Embryonic facial prominence (tissue), 1 donor: Measurements from ENCODE around the gene EOLA2.
A peak's percentile ranks its signal among the peaks of the same experiment; 100 is the strongest.
"Not testable (repeated sequence)": the region's sequence is repeated elsewhere in the genome, so short reads cannot be mapped to it uniquely, and the experiment has no call there.

Source experiments
- DNase-seq: peaks from one replicate; pipeline ENCODE4 v3.0.0-alpha.2; 2016; ENCODE audit errors: extremely low spot score

Gene EOLA2

DNA sequence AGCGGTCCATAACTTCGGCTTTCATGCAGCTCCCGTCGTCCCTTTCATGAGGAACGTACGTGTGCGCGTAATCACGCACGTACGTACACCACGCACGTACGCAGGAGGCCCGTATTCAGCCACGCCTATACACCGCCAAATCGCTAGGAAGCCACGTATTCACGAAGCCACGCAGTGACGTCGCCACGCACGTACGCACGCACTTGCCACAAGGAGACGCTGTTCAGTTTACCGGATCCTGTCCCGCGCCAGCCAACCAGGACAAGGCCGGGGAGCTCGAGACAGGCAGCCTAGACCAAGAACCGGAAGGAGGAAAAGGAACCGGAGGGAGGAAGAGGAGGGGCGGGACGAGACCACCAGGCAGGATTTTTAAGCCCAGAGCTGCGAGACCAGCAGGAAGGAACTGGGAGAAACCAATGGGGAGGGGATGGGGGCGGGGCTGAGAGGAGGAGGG lies at the start of gene EOLA2:
Gene EOLA2, minus strand, starts transcription at position 65 of the 454 bp plus-strand sequence. CDS start 4,617 bp downstream, outside the sequence.
- peak; percentile 90 for DNase-seq

DNA sequence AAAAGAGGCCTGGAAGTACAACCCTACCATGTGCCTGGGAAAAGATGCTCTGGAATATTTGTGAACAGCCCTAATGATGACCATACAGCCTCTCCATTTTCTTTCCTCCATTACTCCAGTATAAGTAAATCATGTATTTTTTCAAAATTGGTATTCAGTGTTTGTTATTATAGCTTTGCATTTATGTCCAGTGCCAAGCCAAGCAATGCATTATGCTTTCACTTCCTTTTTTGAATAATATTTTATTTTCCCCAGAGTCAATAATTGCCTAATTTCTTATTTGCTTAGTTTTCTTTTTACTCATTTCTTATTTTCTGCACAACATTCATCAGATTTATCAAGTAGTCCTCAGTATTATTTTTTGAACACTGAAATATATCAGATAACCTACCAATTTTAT lies 49.3 kb upstream of the EOLA2 start:
- no peak for DNase-seq

DNA sequence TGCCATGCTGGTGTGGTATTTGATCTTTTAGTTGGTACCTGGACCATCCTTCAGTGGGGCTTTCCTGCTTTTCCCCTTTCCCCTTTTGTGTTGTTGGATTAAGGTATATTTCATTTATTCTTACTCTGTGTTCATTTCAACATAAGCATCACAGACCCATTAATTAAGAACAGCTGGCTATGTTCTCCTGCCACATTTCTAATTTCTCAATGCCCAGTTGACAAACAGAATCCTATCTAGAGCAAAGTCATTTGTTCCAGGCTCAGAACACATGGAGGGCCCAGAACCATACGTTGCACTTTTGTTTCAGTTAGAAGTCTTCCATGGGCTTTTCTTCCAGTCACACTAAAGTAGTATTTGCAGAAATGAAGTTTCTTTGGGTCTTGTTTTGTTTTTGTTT lies 46.1 kb upstream of the EOLA2 start:
- no peak for DNase-seq

DNA sequence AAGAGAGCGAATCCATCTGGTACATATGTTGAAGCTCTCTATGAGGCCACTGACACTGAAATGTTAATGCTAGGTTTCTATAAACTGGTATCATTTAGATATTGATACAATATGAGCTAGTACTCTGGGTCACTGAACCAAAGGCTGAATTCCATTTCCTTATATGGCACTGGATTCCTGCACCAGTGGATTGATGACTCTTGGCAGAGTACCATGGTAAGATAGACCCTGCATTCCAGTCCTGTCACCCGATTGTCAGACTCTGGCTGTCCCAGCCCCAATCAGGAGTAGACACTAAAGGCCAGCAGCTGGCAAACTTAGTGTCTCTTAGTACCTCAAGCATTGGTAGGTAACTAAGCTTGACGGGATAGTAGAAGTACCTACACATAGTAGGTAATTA lies 44.0 kb upstream of the EOLA2 start:
- no peak for DNase-seq

DNA sequence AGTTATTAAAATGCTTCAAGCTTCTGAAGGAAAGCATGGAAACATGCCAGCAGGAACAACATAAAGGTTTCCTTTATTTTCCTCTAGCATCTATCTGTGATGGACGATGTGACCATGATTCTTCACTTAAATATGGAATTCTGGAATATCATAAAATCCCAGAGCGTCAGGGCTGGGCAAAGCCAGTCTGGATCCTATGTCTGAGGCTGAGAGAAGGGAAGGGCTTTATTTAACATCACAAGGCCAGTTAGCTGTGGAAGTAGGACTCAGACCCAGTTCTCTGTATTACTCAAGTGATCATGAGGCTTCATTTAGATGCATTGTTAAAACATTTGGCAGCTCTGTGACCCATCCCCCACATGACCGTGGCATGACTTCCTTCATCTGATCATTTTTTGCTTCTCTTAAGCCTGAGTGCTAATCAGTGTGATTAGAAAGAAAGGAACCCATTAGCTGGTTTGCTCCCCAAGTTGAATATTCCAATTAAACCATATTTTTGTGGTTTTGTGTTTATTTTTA lies 40.9 kb upstream of the EOLA2 start:
- DNase-seq, result no peak

DNA sequence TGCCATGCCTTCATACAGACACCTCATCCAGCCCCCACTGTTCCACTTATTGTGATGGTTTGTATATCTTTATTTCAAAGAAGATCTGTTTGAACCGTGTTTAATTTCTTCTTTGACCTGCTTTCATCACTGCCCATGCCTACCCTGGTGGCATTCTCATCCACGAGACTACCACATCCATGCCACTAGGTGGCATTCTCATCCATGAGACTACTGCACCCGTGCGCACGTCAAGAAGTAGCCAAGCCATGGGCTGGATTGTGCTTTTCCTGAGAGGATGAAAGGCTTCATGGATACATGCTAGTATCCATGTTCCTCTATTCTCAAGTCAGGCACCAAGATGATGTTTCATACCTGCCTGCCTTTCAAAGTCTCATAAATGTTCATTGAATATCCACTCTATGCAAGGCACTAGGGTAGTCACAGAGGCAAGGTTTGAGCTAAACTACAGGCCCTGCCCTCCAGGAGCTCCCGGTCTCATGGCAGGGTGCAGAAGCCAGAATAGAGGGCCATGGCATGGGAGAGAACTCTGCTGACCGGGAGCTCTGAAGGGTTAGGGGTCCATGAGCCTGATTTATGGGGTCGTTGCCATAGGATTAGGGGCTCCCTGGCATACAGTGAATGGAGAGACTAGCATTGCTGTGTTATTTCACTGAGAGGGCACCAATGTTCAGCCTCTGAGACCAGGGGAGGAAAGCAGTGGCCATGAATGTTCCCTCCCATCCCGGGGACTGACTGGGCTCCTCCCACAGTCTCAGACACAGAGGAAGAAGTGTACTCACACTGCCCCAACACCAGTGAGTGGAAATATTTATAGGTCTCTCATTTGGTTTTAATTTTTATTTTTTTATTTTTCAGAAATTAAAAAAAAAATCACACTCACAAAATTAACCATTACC lies 24.8 kb upstream of the EOLA2 start:
- DNase-seq, result no peak

DNA sequence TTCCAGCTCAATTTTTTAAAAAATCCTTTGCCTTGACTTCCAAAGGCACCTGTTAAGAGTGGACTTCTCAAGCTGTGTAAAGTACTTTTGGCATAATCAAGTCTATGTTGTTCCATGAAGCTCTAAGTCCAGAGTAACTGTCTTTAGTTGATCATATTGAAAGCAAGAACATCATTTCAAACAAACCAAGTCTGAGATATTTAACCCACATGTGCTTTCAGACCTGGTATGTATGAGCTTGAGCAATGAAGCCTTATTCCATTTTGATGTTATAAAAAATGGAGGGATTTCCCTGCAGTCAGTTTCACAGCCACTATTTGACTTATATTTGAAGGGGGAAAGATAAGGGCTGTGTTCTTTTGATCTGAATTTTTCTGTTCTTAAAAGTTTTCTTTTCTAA lies 23.7 kb upstream of the EOLA2 start:
- DNase-seq, result no peak

DNA sequence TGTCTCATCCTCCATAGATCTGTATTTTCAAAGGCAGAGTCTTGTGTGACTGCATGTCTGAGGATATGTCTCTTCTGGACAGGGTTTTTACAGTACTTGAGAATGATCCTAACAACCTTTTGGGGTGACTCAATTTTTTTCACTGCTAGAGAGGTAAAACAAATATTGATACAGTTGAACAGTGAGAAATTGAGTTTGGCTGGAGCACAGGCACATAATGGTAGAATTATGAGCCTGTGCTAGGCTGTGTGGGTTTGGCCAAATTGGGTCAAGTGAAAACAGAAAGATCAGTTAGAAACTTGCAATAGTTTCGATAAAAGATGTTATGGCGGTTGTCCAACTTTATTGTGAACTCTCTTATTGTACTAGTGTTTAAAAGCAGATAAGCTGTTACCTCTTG lies 23.3 kb upstream of the EOLA2 start:
- no peak for DNase-seq

DNA sequence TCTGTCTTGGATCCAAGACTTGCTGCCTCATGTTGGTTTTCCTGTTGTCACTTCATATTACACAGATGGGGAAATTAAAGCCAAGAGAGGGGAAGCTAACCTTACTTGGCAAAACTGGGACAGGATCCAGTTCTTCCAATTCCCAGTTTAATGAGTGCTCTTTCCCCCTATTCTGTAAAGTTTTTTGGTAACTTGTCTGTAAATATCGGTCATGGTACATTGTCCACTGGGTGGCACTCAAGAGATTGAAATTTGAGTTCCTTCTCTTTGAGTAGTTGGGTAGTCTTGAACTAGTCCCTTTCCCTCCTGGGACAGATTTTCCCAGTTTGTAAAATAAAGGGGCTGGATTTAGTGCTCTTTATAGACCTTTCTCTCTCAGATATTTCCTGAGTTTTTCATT lies 12.4 kb upstream of the EOLA2 start:
- DNase-seq, result no peak

DNA sequence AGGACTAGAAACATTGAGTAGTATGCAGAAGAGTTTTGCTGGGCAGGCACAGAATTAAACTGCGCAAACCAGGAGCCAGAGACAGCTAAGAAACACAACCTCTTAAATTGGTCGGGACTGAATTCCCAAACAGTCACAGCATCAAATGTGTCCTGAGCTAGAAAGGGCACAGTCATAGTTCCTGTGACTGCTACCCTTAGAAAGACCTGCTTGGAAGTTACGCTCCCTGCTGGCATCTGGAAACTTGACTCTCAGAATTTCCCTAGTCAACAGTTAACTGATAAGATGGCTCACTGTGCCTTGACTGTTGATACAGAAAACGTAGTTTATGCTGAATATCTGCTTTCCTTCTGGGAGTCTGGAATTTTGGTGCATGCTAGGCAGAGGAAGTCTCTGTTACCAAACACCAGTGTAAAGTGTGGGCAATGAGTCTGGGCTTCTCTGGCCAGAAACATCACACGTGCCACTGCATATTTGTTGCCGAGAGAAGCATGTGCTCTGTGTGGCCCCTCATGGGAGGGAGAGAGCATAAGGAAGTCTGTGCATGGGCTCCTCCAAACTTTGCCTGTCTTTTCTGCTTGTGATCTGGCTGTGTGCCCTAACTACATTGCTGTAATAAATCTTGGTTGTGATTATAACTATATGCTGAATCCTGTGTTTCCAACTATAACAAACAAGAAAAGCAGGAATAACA lies 11.6 kb upstream of the EOLA2 start:
- no peak for DNase-seq

DNA sequence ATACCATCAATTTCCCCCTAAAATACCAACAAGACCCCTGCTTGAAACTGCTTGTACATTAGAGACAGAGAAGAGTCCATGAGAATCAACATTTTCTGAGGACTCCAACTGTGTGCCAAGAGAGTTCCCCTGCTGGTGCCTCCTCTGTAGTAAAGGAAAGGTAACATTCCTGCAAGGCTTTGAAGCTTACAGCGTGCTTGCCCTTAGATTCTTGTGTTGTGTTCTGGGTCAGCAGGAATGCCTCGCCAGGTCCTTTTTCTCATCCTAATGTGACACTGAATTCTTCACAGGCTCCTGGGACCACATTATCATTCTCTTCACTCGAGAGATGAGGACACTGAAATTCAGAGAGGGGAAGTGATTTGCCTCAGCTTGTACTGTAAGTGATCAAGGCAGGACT lies 9.7 kb upstream of the EOLA2 start:
- no peak for DNase-seq

DNA sequence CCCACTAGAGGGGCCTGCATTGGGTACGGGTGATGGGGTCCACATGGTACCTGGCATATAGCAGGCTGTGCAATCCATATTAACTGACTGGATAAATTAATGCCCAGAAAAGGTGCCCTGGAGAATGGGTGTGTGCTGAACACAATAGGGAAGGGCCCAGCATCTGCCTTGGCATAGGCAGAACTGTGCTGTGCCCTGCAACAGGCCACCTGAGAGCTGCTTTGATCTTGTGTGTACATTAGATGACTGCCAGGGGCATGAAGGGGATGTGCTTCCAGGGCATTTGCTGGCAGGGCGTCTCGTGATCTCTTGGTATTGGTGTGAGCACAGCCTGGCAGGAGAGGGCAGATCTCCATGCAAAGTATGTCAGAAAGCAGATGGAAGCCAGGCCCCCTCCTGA lies 8.6 kb upstream of the EOLA2 start:
- DNase-seq, result not testable (repeated sequence)

DNA sequence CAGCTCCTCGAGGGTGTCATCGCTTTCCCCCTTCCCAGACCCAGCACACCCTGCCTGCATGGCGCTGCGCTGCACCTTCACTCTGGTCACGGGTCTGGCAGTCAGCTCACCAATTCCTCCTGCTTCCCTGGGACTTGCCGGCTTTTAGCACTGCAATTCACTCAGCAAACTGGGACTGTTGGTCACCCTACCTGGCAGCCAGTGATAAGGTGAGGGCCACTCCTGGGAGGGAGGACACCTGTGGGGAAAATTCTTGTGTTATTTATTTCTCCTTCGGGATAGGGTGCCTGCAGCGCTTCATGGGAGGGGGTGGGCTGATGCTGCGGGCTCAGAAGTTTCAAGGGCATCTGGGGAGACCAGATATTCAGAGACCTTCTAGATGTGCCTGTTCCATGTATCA lies 7.5 kb upstream of the EOLA2 start:
- not testable (repeated sequence) for DNase-seq

DNA sequence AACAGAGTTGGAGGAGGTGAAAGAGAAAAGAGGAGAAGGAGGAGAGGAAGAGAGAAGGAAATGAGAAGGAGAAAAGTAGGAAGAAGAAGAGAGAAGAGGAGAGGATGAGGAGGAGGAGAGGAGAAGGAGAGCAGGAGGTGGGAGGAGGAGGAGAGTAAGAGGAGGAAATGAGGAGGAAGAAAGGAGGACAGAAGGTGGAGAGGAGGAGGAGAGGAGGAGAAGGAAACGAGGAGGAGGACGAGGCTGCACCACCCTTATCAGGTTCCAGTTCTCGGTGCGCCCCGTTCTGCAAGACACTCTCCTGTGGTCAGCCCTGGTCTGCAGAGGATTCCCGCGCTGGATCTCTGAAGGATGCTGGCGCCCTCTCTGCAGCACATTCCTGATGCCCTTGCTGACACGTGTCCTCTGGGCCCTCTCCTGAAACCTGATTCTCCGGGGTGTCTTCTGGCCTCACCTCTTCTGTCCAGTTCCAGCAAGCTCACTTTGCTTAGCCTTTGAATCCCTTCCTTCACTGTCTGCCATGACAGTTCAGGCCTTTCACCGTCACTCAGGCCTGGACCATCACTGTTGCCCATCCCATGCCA lies 6.9 kb upstream of the EOLA2 start:
- not testable (repeated sequence) for DNase-seq

DNA sequence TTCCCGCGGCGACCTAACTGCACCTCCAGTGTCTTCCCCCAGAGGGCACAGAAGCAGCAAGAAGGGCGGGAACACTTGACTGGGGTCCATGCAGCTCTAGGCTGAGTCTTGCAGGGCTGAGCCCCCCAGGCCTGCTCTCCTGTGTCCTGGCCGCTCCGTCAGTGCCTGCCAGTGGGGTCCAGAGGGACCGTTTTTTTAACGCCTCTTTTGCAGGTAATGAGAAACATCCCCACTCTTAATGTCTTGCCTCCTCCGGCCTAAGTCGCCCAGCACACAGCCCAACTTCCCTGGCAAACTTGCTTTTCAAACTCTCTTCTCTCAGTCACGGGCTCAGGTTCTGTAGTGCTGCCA lies 2.4 kb upstream of the EOLA2 start:
- not testable (repeated sequence) for DNase-seq

DNA sequence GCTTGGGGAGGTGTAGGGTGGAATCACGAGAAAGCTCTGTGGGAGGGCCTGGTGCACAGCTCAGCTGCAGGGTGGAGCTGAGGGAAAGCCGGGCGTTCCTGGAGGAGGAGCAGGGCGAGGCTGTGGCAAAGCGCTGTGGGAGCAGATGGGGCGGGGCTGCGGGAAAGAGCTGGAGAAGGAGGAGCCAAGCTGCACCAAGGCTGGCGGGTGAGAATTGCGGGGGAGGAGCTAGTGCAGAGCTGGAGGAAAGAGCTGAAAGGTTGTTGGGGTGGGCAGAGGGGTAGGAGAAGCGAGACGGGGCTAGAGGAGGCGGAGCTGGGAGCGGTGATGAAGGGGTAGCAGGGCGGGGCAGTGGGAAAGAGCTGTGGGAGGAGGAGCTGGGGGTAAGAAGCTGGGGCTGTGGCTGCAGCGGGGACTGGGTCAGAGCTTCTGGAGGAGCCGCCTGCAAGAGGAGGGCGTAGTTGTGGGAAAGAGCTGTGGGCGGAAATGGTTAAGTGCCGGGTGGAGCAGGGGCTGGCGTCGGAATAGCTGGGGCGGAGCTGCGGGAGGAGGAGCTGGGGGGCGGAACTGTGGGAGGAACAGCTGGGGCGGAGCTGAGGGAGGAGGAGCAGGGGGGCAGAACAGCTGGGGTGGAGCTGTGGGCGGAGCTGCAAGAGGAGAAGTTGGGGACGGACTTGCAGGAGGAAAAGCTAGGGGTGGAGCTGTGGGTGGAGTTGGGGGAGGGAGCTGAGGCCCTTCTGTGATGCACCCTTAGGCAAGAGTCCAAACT lies 1.8 kb upstream of the EOLA2 start:
- peak; percentile 90 for DNase-seq

DNA sequence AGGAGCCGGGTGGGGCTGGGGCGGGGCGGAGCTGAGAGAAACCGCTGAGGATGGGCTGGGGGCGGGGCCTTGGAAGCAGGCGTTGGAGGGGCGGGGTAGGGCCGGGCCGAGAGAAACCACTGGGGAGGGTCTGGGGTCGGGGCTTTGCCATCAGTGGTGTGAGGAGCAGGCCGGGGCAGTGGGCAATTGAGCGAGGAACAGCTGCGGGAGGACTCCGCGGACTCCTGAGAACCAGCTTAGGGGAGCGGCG lies 1.3 kb upstream of the EOLA2 start:
- DNase-seq, result no peak

DNA sequence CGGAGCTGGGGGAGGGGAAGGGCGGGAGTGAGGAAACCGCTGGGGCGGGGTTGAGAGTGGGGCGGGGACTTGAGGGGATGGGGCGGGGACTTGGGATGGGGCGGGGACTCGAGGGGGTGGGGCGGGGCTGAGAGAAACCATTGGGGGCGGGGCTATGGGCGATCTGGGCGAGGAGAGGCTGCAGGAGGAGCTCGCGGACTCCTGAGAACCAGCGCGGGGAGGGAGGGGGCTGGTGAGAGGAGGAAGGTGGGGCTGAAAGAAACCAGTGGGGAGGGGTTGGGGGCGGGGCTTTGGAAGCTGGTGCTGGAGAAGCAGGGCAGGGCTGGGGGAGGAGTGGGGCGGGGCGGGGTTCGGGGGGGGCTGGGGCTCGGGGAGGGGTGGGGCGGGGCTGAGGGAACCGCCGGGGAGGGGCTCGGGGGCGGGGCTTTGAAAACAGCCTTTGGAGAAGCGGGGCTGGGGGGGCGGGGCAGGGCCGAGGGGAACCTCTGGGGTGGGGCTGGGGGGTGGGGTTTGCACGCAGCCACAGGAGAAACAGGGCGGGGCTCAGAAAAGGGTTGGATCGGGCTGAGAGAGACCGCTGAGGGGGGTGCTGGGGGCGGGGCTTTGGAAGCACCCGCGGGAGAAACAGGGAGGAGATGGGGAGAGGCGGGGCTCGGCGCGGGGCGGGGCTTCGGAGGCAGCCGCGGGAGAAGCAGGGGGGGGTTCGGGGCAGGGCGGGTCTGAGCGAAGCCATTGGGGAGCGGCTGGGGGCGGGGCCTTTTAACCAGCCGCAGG lies 777 bp upstream of the EOLA2 start:
- peak; percentile 87 for DNase-seq

DNA sequence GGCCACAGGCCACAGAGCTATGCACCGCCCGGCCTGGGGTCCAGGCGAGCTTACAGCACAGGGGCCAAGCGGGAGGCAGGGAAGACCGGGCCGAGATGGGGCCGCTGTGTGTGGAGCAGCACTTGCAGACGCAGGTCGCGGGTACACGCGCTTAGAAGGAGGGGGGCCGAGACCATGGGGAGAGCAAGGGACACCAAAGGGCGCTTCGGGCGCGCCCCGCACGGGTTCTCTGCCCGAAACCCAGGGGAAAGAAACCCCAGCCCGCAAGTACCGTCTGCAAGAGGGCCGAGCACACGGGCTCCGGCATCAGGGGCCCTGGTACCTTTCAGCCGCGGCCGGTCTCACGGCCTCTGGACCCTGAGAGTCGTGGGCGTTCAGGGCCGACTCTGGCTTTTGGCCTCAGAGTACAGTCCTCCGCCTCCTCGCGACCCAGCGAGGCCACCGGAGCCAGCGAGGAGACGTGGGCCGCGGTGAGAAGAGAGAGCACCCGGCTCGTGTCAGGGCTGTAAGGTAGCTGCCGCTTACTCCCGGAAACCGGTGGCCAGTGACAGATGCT lies 342 bp downstream of the EOLA2 start:
- no peak for DNase-seq

DNA sequence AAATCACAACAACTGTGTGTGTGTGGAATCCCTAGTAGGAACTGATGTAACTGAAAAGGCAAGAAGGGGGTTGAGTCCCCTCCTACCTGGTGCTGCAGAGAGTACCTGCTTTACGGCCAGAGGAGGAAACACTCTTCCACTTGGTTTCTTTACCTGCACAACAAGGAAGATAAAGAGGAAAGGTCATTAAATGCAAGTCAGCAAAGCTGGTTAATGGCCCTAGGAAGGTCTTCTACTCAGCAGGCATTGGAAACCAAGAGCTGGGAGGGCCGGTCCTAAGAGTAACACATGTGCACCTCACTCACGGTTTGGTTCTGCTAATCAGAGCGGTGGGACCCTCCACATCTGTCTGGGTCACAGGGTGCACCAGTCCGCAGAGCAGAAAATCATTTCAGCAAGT lies 963 bp downstream of the EOLA2 start:
- DNase-seq, result not testable (repeated sequence)

DNA sequence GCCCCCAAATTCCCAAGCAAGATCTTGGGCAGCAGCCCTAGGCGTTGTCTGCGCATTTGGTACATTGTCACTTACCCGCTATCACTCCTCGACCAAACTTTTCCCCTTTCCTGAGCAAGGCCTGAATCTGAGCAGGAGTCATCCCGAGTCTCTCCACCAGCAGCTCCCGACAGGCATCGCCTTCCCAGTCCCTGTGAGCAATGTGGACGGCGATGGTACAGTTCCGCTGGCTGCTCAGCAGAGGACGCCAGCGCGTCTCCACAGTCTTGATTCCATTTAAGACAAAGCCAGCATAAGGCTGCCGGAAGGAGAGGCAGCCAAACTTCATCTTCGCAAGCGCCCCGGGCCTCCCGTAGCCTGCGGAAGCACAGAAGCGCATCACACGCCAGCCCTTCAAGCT lies 4.7 kb downstream of the EOLA2 start:
- not testable (repeated sequence) for DNase-seq
